ENCODE data around the gene FANCD2OS.

The FANCD2OS gene

DNA sequence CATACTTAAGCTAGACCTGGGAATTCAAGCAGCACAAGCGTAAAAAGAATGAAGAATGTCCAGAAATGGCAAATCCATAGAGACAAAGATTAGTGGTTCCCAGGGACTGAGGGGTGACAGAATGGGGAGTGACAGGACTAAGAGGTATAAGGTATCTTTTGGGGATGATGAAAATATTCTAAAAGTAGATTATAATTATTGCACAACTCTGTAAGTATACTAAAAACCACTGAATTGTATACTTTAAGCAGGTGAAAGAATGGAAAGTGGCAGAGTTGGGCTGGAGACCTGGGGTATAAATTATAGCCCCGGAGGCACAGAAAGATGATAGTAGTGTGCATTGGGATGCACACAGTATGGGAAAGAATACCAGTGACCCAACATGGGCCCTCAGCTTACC lies 13.0 kb upstream of the FANCD2OS start:
- no peak for TF ChIP-seq CTCF (conservative IDR thresholded peaks at IDR 0.05; ENCODE audit: low read depth, low read length)
- H3K4me3 ChIP-seq (ENCODE audit: low read depth, low read length): no peak overlapping the region
- DNase-seq (ENCODE audit: low read depth): no peak

- H3K4me3 ChIP-seq (ENCODE audit: low read depth, low read length): no peak overlapping the region
- peak; percentile 29 for DNase-seq (ENCODE audit: low read depth)
- no peak for TF ChIP-seq CTCF (conservative IDR thresholded peaks at IDR 0.05; ENCODE audit: low read depth, low read length)
Measured at GRCh38 chr3:10119376-10119775, 11.3 kb upstream of the FANCD2OS start.

- H3K4me3 ChIP-seq (ENCODE audit: low read depth, low read length): no peak overlapping the region
- TF ChIP-seq CTCF (conservative IDR thresholded peaks at IDR 0.05; ENCODE audit: low read depth, low read length): no peak
- DNase-seq (ENCODE audit: low read depth): no peak
Measured at GRCh38 chr3:10116928-10117327, 8.9 kb upstream of the FANCD2OS start.

DNA sequence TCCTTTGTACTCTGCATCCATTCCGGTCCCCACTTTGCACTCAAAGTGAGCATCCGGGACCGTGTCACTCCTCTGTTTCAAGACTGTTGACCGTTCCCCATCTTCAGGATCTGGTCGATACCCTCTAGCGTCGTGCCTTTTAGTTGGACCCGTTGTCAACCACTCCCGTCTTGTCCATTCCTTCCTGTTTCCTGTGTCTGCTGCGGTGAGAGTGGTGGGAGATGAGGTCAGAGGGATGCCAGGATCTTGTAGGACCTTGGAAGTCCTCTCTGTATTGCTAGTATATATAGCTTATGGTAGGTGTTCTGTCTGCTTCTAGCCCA lies 8.0 kb upstream of the FANCD2OS start:
- DNase-seq (ENCODE audit: low read depth): peak; percentile 41
- H3K4me3 ChIP-seq (ENCODE audit: low read depth, low read length): peak overlapping the region; percentile 67
- TF ChIP-seq CTCF (conservative IDR thresholded peaks at IDR 0.05; ENCODE audit: low read depth, low read length): no peak

GRCh38 chr3:10115326-10116137 lies 7.5 kb upstream of the FANCD2OS start, which contains the start of gene BRK1:
BRK1 (plus strand) TSS chr3:10115675; CDS start chr3:10115702, 27 bp downstream.
- DNase-seq (ENCODE audit: low read depth): peak; percentile 98
- TF ChIP-seq CTCF (conservative IDR thresholded peaks at IDR 0.05; ENCODE audit: low read depth, low read length): no peak

GRCh38 chr3:10106919-10107318 lies 1.1 kb downstream of the FANCD2OS start:
- H3K4me3 ChIP-seq (ENCODE audit: low read depth, low read length): no peak overlapping the region
- TF ChIP-seq CTCF (conservative IDR thresholded peaks at IDR 0.05; ENCODE audit: low read depth, low read length): no peak
- DNase-seq (ENCODE audit: low read depth): no peak

More at GRCh38 chr3:10115326-10116137, 7.5 kb upstream of the FANCD2OS start, which contains the start of gene BRK1:
- peak within 1 kb of the TSS; percentile 67 for H3K4me3 ChIP-seq (ENCODE audit: low read depth, low read length)

DNA sequence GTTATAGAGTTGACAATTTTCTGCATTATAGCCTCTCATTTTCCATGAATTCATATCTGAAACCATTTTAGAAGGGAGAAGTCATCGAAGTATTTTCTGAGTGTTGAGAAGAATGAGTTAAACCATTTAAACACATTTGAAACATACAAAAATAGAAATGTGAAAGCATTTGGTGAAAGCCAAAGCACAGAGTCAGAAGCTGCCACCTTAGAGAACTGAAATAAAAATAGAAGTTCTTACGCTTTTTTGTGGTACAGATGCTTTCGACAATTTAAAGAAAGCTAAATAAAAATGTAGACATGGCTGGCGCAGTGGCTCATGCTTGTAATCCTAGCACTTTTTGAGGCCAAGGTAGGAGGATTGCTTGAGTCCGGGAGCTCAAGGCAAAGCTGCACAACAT lies 9.0 kb downstream of the FANCD2OS start:
- H3K4me3 ChIP-seq (ENCODE audit: low read depth, low read length): no peak overlapping the region
- no peak for DNase-seq (ENCODE audit: low read depth)
- no peak for TF ChIP-seq CTCF (conservative IDR thresholded peaks at IDR 0.05; ENCODE audit: low read depth, low read length)
